K562 (cell line): ENCODE data around the gene ACBD3. TPM values are rescaled to one million over a fixed set of nuclear protein-coding genes. Genes with fewer than 3 reads are reported as not detected.

ENCODE experiments used
- ZNF644 ChIP-seq: fragments of 200-800 bp; sonication (Bioruptor generic); IDR thresholded peaks from 2 replicates; pipeline ENCODE4 v1.6.1; 2016; ENCODE audit warnings: low read depth, missing genetic modification characterization, missing compliant biosample characterization
- polyA plus RNA-seq, 8 experiments: library from polyadenylated mRNA; depleted of rRNA in 4 of 8; stranded (reverse) in 5 of 8; unstranded in 3 of 8; fragments of >200 nt; fragmentation: Nextera tagmentation in 2 of 8; fragmentation: Illumina TruSeq in 1 of 8; extraction: Ambion mirVana in 2 of 8; extraction: Trizol in 1 of 8; gene quantifications; 2 replicates each; pipeline versions ENCODE4 v1.2.1 to v1.2.3, GENCODE V29; 2011 to 2014; ENCODE audit warnings: inconsistent platforms in 1 of 8, missing spikeins in 1 of 8
- total RNA-seq, 7 experiments: library from RNA; depleted of rRNA in 6 of 7; stranded (reverse); fragments of >200 nt in 6 of 7; fragmentation: Illumina TruSeq in 2 of 7; extraction: Trizol in 2 of 7; gene quantifications; 2 replicates each; pipeline versions ENCODE4 v1.2.1 to v1.2.3, GENCODE V29; 2011 to 2021; ENCODE audit warnings: low replicate concordance in 1 of 7
- TF ChIP-seq, protein P1 (sequence below): fragments of 450-650 bp; IDR thresholded peaks from 2 replicates; pipeline ENCODE4 v1.6.1; 2016; ENCODE audit warnings: mild to moderate bottlenecking, moderate library complexity
- TF ChIP-seq, protein P2 (sequence below), 2 experiments: fragments of 450-650 bp; IDR thresholded peaks; 2 replicates each; pipeline ENCODE4 v1.6.1; 2016; ENCODE audit warnings: mild to moderate bottlenecking in 2 of 2, borderline replicate concordance in 1 of 2, low read depth in 1 of 2, moderate library complexity in 1 of 2

The ACBD3 gene
- total and polyA plus RNA-seq, 9 of the 15 experiments (the other 6 are each of a cell fraction or from before 2014, with no cell fraction given) = 11.1 to 36.7 (median 26.9) TPM

DNA sequence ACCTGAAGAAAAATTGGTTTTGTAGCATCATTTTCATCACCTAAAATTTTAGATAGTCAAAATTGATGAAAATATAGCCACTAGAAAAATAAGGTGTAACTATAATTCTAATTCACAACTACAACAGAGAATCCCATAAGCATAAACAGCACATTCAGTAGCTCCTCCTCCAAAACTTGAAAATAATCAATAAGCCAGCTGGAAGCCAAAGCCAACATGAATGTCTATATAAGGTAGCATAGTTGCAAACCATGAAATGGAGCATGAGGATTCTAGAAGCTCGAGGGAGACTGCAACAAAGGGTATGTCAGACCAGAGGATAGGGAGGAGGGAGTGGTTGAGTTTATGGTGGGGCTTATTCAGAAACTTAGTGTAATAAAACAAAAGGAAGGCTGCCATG lies 22.4 kb downstream of the ACBD3 start (continued):
- TF ChIP-seq, protein P1, sequence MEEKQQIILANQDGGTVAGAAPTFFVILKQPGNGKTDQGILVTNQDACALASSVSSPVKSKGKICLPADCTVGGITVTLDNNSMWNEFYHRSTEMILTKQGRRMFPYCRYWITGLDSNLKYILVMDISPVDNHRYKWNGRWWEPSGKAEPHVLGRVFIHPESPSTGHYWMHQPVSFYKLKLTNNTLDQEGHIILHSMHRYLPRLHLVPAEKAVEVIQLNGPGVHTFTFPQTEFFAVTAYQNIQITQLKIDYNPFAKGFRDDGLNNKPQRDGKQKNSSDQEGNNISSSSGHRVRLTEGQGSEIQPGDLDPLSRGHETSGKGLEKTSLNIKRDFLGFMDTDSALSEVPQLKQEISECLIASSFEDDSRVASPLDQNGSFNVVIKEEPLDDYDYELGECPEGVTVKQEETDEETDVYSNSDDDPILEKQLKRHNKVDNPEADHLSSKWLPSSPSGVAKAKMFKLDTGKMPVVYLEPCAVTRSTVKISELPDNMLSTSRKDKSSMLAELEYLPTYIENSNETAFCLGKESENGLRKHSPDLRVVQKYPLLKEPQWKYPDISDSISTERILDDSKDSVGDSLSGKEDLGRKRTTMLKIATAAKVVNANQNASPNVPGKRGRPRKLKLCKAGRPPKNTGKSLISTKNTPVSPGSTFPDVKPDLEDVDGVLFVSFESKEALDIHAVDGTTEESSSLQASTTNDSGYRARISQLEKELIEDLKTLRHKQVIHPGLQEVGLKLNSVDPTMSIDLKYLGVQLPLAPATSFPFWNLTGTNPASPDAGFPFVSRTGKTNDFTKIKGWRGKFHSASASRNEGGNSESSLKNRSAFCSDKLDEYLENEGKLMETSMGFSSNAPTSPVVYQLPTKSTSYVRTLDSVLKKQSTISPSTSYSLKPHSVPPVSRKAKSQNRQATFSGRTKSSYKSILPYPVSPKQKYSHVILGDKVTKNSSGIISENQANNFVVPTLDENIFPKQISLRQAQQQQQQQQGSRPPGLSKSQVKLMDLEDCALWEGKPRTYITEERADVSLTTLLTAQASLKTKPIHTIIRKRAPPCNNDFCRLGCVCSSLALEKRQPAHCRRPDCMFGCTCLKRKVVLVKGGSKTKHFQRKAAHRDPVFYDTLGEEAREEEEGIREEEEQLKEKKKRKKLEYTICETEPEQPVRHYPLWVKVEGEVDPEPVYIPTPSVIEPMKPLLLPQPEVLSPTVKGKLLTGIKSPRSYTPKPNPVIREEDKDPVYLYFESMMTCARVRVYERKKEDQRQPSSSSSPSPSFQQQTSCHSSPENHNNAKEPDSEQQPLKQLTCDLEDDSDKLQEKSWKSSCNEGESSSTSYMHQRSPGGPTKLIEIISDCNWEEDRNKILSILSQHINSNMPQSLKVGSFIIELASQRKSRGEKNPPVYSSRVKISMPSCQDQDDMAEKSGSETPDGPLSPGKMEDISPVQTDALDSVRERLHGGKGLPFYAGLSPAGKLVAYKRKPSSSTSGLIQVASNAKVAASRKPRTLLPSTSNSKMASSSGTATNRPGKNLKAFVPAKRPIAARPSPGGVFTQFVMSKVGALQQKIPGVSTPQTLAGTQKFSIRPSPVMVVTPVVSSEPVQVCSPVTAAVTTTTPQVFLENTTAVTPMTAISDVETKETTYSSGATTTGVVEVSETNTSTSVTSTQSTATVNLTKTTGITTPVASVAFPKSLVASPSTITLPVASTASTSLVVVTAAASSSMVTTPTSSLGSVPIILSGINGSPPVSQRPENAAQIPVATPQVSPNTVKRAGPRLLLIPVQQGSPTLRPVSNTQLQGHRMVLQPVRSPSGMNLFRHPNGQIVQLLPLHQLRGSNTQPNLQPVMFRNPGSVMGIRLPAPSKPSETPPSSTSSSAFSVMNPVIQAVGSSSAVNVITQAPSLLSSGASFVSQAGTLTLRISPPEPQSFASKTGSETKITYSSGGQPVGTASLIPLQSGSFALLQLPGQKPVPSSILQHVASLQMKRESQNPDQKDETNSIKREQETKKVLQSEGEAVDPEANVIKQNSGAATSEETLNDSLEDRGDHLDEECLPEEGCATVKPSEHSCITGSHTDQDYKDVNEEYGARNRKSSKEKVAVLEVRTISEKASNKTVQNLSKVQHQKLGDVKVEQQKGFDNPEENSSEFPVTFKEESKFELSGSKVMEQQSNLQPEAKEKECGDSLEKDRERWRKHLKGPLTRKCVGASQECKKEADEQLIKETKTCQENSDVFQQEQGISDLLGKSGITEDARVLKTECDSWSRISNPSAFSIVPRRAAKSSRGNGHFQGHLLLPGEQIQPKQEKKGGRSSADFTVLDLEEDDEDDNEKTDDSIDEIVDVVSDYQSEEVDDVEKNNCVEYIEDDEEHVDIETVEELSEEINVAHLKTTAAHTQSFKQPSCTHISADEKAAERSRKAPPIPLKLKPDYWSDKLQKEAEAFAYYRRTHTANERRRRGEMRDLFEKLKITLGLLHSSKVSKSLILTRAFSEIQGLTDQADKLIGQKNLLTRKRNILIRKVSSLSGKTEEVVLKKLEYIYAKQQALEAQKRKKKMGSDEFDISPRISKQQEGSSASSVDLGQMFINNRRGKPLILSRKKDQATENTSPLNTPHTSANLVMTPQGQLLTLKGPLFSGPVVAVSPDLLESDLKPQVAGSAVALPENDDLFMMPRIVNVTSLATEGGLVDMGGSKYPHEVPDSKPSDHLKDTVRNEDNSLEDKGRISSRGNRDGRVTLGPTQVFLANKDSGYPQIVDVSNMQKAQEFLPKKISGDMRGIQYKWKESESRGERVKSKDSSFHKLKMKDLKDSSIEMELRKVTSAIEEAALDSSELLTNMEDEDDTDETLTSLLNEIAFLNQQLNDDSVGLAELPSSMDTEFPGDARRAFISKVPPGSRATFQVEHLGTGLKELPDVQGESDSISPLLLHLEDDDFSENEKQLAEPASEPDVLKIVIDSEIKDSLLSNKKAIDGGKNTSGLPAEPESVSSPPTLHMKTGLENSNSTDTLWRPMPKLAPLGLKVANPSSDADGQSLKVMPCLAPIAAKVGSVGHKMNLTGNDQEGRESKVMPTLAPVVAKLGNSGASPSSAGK = no peak
- TF ChIP-seq, protein P2, sequence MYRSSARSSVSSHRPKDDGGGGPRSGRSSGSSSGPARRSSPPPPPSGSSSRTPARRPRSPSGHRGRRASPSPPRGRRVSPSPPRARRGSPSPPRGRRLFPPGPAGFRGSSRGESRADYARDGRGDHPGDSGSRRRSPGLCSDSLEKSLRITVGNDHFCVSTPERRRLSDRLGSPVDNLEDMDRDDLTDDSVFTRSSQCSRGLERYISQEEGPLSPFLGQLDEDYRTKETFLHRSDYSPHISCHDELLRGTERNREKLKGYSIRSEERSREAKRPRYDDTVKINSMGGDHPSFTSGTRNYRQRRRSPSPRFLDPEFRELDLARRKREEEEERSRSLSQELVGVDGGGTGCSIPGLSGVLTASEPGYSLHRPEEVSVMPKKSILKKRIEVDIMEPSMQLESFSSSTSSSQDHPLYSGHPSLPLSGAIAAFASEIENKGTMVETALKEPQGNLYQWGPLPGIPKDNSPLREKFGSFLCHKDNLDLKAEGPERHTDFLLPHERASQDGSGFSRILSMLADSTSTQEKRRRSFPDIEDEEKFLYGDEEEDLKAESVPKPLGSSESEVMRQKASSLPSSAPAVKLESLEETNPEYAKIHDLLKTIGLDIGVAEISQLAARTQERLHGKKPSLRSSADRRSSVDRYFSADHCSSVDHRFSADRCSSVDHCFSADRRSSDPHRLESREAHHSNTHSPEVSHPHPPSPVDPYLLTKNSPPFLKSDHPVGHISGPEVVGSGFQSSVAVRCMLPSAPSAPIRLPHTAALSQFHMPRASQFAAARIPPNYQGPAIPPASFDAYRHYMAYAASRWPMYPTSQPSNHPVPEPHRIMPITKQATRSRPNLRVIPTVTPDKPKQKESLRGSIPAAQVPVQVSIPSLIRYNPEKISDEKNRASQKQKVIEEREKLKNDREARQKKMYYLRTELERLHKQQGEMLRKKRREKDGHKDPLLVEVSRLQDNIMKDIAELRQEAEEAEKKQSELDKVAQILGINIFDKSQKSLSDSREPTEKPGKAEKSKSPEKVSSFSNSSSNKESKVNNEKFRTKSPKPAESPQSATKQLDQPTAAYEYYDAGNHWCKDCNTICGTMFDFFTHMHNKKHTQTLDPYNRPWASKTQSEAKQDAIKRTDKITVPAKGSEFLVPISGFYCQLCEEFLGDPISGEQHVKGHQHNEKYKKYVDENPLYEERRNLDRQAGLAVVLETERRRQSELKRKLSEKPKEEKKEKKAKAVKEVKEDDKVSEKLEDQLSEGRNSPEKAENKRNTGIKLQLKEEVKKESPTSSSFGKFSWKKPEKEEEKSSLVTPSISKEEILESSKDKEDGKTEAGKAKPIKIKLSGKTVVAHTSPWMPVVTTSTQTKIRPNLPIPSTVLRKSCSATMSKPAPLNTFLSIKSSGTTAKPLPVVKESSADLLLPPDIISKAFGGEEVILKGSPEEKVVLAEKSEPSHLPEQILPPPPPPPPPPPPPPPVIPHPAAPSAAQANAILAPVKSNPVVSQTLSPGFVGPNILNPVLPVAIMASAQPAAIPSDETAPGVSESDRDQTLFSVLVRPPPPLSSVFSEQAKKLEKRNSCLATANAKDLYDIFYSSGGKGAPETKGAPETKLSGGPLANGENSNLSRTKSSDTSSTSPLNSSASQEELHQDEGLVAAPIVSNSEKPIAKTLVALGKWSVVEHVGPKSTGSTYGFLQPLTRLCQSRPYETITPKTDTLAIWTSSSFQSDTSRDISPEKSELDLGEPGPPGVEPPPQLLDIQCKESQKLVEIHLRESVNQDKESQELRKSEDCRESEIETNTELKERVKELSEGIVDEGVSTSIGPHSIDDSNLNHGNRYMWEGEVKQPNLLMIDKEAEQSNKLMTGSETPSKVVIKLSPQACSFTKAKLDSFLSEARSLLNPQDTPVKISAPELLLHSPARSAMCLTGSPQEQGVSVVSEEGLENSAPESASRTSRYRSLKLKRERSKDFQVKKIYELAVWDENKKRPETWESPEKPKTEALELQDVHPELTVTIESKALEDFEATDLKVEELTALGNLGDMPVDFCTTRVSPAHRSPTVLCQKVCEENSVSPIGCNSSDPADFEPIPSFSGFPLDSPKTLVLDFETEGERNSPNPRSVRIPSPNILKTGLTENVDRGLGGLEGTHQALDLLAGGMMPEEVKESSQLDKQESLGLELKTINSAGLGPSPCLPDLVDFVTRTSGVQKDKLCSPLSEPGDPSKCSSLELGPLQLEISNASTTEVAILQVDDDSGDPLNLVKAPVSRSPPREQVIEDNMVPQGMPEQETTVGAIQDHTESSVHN (IDR thresholded peaks at IDR 0.05; ENCODE audit: borderline replicate concordance in 1 of 2, low read depth in 1 of 2) = no peak
- TF ChIP-seq ZNF644 (tag) = no peak
